ENCODE measurements around the gene TNC.

TNC gene

DNA sequence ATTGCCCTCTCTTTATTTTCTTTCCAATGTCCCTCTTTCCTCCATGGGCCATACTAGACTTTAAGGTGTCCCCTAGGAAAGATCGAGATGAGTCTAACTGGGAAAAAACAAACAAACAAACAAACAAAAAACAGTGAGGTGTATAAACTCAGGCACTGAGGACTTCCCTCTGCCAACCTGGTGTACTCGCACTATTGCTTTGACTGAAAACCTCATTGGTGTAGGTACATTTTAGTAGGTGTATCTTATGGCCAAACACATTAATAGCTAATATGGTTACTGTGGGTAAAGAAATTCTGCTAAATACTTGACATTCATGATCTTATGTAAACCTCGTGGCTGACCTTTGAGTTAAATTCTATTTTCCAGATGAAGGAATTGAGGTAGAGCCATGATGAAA is 74.3 kb downstream of the TNC start:
- no peaks in the 10 kb centered on the region for H3K36me3 ChIP-seq (ENCODE audit: control insufficient read depth, insufficient read depth, low read length)
- no peak overlapping the region for H3K9ac ChIP-seq
- no peaks in the 10 kb centered on the region for H3K9me3 ChIP-seq (ENCODE audit: control insufficient read depth, low read length)
- no peak for TF ChIP-seq CTCF (IDR thresholded peaks at IDR 0.05)
- H3K27me3 ChIP-seq (ENCODE audit: control insufficient read depth, insufficient read depth, low read length): no peaks in the 10 kb centered on the region
- no peaks in the 10 kb centered on the region for H3K4me1 ChIP-seq
- H3K4me3 ChIP-seq (ENCODE audit: low read depth, low read length): no peak overlapping the region
- no peaks in the 10 kb centered on the region for H3K79me2 ChIP-seq
- no peak overlapping the region for H2AFZ ChIP-seq
- no peak overlapping the region for H3K27ac ChIP-seq
- no peak overlapping the region for H3K4me2 ChIP-seq (ENCODE audit: low read length)

GRCh38 chr9:115042781-115043509 is 75.0 kb downstream of the TNC start:
- H3K27me3 ChIP-seq (ENCODE audit: control insufficient read depth, insufficient read depth, low read length): no peaks in the 10 kb centered on the region
- H3K9me3 ChIP-seq (ENCODE audit: control insufficient read depth, low read length): no peaks in the 10 kb centered on the region
- H3K36me3 ChIP-seq (ENCODE audit: control insufficient read depth, insufficient read depth, low read length): no peaks in the 10 kb centered on the region
- H2AFZ ChIP-seq: no peak overlapping the region
- H3K4me3 ChIP-seq (ENCODE audit: low read depth, low read length): no peak overlapping the region
- H3K9ac ChIP-seq: no peak overlapping the region
- no peaks in the 10 kb centered on the region for H3K4me1 ChIP-seq
- TF ChIP-seq CTCF (IDR thresholded peaks at IDR 0.05): no peak
- no peak overlapping the region for H3K27ac ChIP-seq
- no peak overlapping the region for H3K4me2 ChIP-seq (ENCODE audit: low read length)
- H3K79me2 ChIP-seq: no peaks in the 10 kb centered on the region

GRCh38 chr9:115039516-115040120 is 78.3 kb downstream of the TNC start:
- Histone ChIP-seq H3K4me3 (ENCODE audit: low read depth, low read length) (no peak overlapping the region), H3K4me2 (ENCODE audit: low read length) (no peak overlapping the region), H3K27ac (no peak overlapping the region), H3K27me3 (ENCODE audit: control insufficient read depth, insufficient read depth, low read length) (no peaks in the 10 kb centered on the region), H3K9ac (no peak overlapping the region), H2AFZ (no peak overlapping the region), H3K36me3 (ENCODE audit: control insufficient read depth, insufficient read depth, low read length) (no peaks in the 10 kb centered on the region), H3K4me1 (no peaks in the 10 kb centered on the region), H3K9me3 (ENCODE audit: control insufficient read depth, low read length) (no peaks in the 10 kb centered on the region), H3K79me2 (no peaks in the 10 kb centered on the region)
- TF ChIP-seq CTCF (IDR thresholded peaks at IDR 0.05): no peak

- Histone ChIP-seq H3K27ac (no peak overlapping the region), H3K4me2 (ENCODE audit: low read length) (no peak overlapping the region), H3K9ac (no peak overlapping the region), H3K4me3 (ENCODE audit: low read depth, low read length) (no peak overlapping the region), H3K36me3 (ENCODE audit: control insufficient read depth, insufficient read depth, low read length) (no peaks in the 10 kb centered on the region), H3K9me3 (ENCODE audit: control insufficient read depth, low read length) (no peaks in the 10 kb centered on the region), H3K79me2 (no peaks in the 10 kb centered on the region), H2AFZ (no peak overlapping the region), H3K4me1 (no peaks in the 10 kb centered on the region), H3K27me3 (ENCODE audit: control insufficient read depth, insufficient read depth, low read length) (no peaks in the 10 kb centered on the region)
- no peak for TF ChIP-seq CTCF (IDR thresholded peaks at IDR 0.05)
Observed at GRCh38 chr9:115038178-115038577, 79.8 kb downstream of the TNC start.

DNA sequence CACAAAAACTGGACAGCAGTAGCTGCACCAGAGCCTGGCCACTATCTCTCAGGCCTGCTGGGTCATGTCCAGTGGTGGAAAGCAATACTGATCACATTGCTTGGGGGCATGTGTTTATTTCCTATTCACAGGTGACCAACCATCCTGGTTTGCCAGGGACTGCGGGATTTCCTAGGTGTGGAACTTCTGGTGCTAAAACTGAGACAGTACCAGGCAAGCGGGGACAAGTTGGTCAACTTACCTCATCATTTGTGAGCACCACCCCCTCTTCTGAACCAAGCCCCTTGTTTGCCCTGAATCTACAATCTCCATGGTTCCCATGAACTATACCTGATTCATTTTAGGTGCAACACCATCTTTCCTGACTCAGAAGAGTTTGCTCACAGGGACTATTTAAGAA is 81.3 kb downstream of the TNC start:
- no peaks in the 10 kb centered on the region for H3K4me1 ChIP-seq

More for the DNA sequence above, 81.3 kb downstream of the TNC start:
- no peak overlapping the region for H3K4me2 ChIP-seq (ENCODE audit: low read length)
- no peak overlapping the region for H3K9ac ChIP-seq
- no peaks in the 10 kb centered on the region for H3K36me3 ChIP-seq (ENCODE audit: control insufficient read depth, insufficient read depth, low read length)
- H3K4me3 ChIP-seq (ENCODE audit: low read depth, low read length): no peak overlapping the region
- H3K27ac ChIP-seq: no peak overlapping the region
- no peaks in the 10 kb centered on the region for H3K79me2 ChIP-seq
- H3K9me3 ChIP-seq (ENCODE audit: control insufficient read depth, low read length): no peaks in the 10 kb centered on the region
- no peak for TF ChIP-seq CTCF (IDR thresholded peaks at IDR 0.05)
- H2AFZ ChIP-seq: no peak overlapping the region
- no peaks in the 10 kb centered on the region for H3K27me3 ChIP-seq (ENCODE audit: control insufficient read depth, insufficient read depth, low read length)

All from parathyroid adenoma (tissue), 2 donors.